PC-3 (cell line): Measurements from ENCODE around the gene STX1B. TPM values are rescaled to one million over a fixed set of nuclear protein-coding genes. Genes with fewer than 3 reads are reported as not detected.

Source experiments
- ATAC-seq: fragments of 200-7000 bp; cut with Tn5 transposase; 2 replicates; pipeline ENCODE4 v1.9.1; 2020; ENCODE audit warnings: mild to moderate bottlenecking, moderate library complexity
- BruUV-seq: library from RNA; stranded (reverse); fragments of 400-500 nt; replicated peaks from 2 replicates; lab custom pipeline; 2021; lab: Mats Ljungman, UMichigan
- CTCF ChIA-PET: fragments of 300-600 bp; sonication (Branson Sonifier 250); formaldehyde crosslinking; loops from one replicate; lab custom pipeline; 2022; ENCODE audit warnings: antibody characterized with exemption; lab: Charles Lee
- POLR2A ChIA-PET: fragments of 300-600 bp; sonication (Branson Sonifier 250); formaldehyde crosslinking; loops from one replicate; lab custom pipeline; 2022; ENCODE audit warnings: antibody characterized with exemption; ENCODE audit not compliant: unreplicated experiment; lab: Charles Lee
- DNase-seq: peaks from one replicate; pipeline ENCODE4 v3.0.0-alpha.2; 2015
- H2AFZ ChIP-seq: fragments of 300-600 bp; sonication (generic); 2 replicates; pipeline ENCODE4 v1.6.0; 2016; ENCODE audit warnings: antibody characterized with exemption, low read length
- H3F3A ChIP-seq: fragments of 300-600 bp; sonication (generic); one replicate; pipeline ENCODE4 v1.6.0; 2017; ENCODE audit warnings: antibody characterized with exemption, low read length, control low read depth, mild to moderate bottlenecking; ENCODE audit not compliant: unreplicated experiment
- H3K27ac ChIP-seq: fragments of 300-600 bp; sonication (generic); 2 replicates; pipeline ENCODE4 v1.5.1; 2016; ENCODE audit warnings: mild to moderate bottlenecking, low read length
- H3K27me3 ChIP-seq: fragments of 300-600 bp; sonication (generic); 2 replicates; pipeline ENCODE4 v1.6.1; 2016; ENCODE audit warnings: low read length, mixed read lengths
- H3K36me3 ChIP-seq: fragments of 300-600 bp; sonication (generic); 2 replicates; pipeline ENCODE4 v1.6.1; 2016; ENCODE audit warnings: low read depth, mixed run types, low read length, mixed read lengths
- H3K4me1 ChIP-seq: fragments of 300-600 bp; sonication (generic); 2 replicates; pipeline ENCODE4 v1.5.1; 2016; ENCODE audit warnings: low read length; ENCODE audit not compliant: insufficient read depth
- H3K4me2 ChIP-seq: fragments of 300-600 bp; sonication (generic); 2 replicates; pipeline ENCODE4 v1.6.0; 2016; ENCODE audit warnings: low read length
- H3K4me3 ChIP-seq: fragments of 300-600 bp; sonication (generic); 2 replicates; pipeline ENCODE4 v1.5.1; 2016; ENCODE audit warnings: mild to moderate bottlenecking, low read length, mixed read lengths
- H3K79me2 ChIP-seq: fragments of 300-600 bp; sonication (generic); 2 replicates; pipeline ENCODE4 v1.6.1; 2017; ENCODE audit warnings: low read length, mixed read lengths
- H3K9ac ChIP-seq: fragments of 300-600 bp; sonication (generic); 2 replicates; pipeline ENCODE4 v1.6.0; 2016; ENCODE audit warnings: mild to moderate bottlenecking, low read length
- H3K9me2 ChIP-seq: fragments of 300-600 bp; sonication (generic); replicated peaks from 2 replicates; pipeline ENCODE4 v1.6.1; 2016; ENCODE audit warnings: mixed run types, low read length, mixed read lengths
- H3K9me3 ChIP-seq: fragments of 300-600 bp; sonication (generic); 2 replicates; pipeline ENCODE4 v1.6.1; 2016; ENCODE audit warnings: low read length, mixed read lengths
- H4K20me1 ChIP-seq: fragments of 300-600 bp; sonication (generic); 2 replicates; pipeline ENCODE4 v1.6.1; 2016; ENCODE audit warnings: low read length, mixed read lengths
- CTCF ChIP-seq: fragments of 300-600 bp; sonication (generic); conservative IDR thresholded peaks from 2 replicates; pipeline ENCODE4 v1.5.1; 2017; ENCODE audit warnings: antibody characterized with exemption, low read depth, mild to moderate bottlenecking, low read length
- EZH2 ChIP-seq: fragments of 300-600 bp; sonication (generic); IDR thresholded peaks from one replicate; pipeline ENCODE4 v1.6.1; 2017; ENCODE audit warnings: antibody characterized with exemption, mild to moderate bottlenecking, low read length; ENCODE audit not compliant: unreplicated experiment
- EZH2phosphoT487 ChIP-seq: fragments of 300-600 bp; sonication (generic); IDR thresholded peaks from 2 replicates; pipeline ENCODE4 v1.6.1; 2018; ENCODE audit warnings: mild to moderate bottlenecking, antibody characterized with exemption, low read length, borderline replicate concordance
- intact Hi-C: fragments of 100-400 bp; cut with micrococcal nuclease; formaldehyde crosslinking; loops from 2 replicates; pipeline ENCODE4 v1.9.0; 2023
- total RNA-seq: library from RNA; depleted of rRNA; stranded (reverse); fragments of >200 nt; gene quantifications from 2 replicates; pipeline ENCODE4 v1.2.3, GENCODE V29; 2014

STX1B gene
- total RNA-seq, 1 experiment from 2014 or later, result 1.5 TPM

DNA sequence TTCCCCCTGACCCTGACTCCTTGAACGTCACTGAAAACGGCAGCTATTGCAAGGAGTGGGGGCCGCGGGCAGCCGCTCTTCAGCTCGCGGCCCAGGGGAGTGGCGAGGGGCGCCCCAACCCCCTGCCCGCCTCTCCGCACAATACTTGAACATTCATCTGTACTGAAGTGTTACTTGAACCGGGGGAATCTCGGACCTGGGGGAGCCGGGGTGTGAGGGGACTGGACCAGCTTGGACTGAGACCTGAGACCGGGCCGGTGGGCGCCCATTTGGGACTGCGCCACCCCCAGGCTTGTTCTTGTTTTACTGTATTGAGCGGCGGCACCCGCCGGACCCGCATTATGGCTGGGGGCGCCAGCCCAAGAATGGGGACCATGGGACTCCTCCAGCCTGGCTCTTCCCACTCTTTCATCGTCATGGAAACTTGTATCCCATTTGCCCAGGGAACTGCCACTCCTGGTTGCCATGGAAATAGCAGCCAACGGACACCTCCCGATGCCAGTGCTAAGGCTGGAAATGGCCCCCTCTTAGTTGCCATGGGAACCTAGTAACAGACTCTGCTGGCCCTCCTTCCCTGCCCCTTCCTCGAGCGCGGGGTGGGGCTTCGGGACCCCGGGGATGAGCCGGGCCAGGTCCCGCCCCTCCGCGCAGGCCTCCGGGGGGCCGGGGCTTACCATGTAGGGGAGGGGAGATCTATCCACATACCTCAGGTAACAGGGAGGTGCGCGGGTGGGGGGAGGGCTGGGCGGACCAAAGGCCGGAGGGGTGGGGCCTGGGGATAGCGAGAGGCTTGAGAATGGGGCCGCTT is 62.4 kb downstream of the STX1B start:
- ChIA-PET CTCF (no interaction called here), POLR2A (no interaction called here)
- peak overlapping the region; percentile 84; the same call in 1 of the 2 replicates for H2AFZ ChIP-seq
- ATAC-seq, result peak; percentile 51
- H3K79me2 ChIP-seq, result no peaks in the 10 kb centered on the region
- peak overlapping the region; percentile 97 for H3K4me2 ChIP-seq
- H3K4me1 ChIP-seq, result peaks cover 8% of the 10 kb centered on the region
- H3K9ac ChIP-seq, result no peak overlapping the region
- peak; percentile 68 for DNase-seq
- H3K36me3 ChIP-seq, result no peaks in the 10 kb centered on the region; the same call in 1 of the 2 replicates
- no peak for TF ChIP-seq EZH2phosphoT487
- TF ChIP-seq CTCF, result no peak
- TF ChIP-seq EZH2, result no peak
- no TSS peak for BruUV-seq
- no peaks in the 10 kb centered on the region for H3K9me3 ChIP-seq
- H3F3A ChIP-seq, result no peaks in the 10 kb centered on the region
- no peaks in the 10 kb centered on the region for H3K27me3 ChIP-seq
- H3K9me2 ChIP-seq, result no peaks in the 10 kb centered on the region
- intact Hi-C loops, result no loop called here
- H3K4me3 ChIP-seq, result peak overlapping the region; percentile 79
- H4K20me1 ChIP-seq, result no peaks in the 10 kb centered on the region
- no peak overlapping the region for H3K27ac ChIP-seq

GRCh38 chr16:30947541-30947858 is 62.9 kb downstream of the STX1B start:
- ATAC-seq (no peak), DNase-seq (no peak)
- H4K20me1 ChIP-seq, result no peaks in the 10 kb centered on the region
- no peaks in the 10 kb centered on the region for H3K9me3 ChIP-seq
- intact Hi-C loops, result no loop called here
- peaks cover 8% of the 10 kb centered on the region for H3K4me1 ChIP-seq
- no peaks in the 10 kb centered on the region for H3K79me2 ChIP-seq
- H3K27me3 ChIP-seq, result no peaks in the 10 kb centered on the region
- H3K9me2 ChIP-seq, result no peaks in the 10 kb centered on the region
- H3K4me3 ChIP-seq, result no peak overlapping the region
- H3K36me3 ChIP-seq, result peaks cover 3% of the 10 kb centered on the region; the same call in 1 of the 2 replicates
- POLR2A ChIA-PET, result no interaction called here
- H3K27ac ChIP-seq, result no peak overlapping the region
- CTCF ChIA-PET, result no interaction called here
- BruUV-seq, result no TSS peak
- no peak overlapping the region for H3K4me2 ChIP-seq
- no peak overlapping the region for H3K9ac ChIP-seq
- TF ChIP-seq EZH2phosphoT487 (no peak), CTCF (no peak), EZH2 (no peak)
- H3F3A ChIP-seq, result no peaks in the 10 kb centered on the region
- H2AFZ ChIP-seq, result no peak overlapping the region
